ENCODE measurements around the gene KCNMB3.
"Not testable (repeated sequence)": the region's sequence is repeated elsewhere in the genome, so short reads cannot be mapped to it uniquely, and the experiment has no call there.

KCNMB3 gene

DNA sequence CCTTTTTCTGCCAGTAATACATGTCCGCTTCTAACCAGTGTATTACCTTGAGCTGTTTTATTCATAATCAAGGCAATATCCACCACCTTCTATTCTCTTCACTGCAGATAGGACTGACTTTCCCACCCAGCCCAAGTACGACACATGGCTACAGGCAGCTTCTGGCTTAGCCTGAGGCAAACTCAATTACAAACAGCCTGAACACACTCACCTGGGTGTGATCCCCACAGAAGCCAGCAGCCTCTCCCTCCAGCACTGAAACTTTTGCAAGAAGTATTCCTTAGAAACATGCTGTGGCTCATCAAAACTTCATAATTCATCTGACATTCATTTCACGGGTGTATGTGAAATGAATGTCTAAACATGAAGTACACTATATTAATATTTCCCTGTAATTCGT, 13.5 kb upstream of the KCNMB3 start:
- no peak for DNase-seq (ENCODE audit: low read depth in 2 of 3, low spot score in 1 of 3)

DNA sequence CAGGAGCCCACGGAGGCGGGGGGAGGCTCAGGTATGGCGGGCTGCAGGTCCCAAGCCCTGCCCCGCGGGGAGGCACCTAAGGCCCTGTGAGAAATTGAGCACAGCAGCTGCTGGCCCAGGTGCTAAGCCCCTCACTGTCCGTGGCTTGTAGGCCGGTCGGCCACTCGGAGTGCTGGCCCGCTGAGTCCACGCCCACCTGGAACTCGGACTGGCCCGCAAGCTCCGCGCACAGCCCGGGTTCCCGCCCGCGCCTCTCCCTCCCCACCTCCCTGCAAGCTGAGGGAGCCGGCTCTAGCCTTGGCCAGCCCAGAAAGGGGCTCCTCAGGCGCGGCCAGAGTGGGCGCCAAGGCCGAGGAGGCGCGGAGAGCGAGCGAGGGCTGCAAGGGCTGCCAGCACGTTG, 12.2 kb upstream of the KCNMB3 start:
- DNase-seq (ENCODE audit: low read depth in 2 of 3, low spot score in 1 of 3) = no peak

DNA sequence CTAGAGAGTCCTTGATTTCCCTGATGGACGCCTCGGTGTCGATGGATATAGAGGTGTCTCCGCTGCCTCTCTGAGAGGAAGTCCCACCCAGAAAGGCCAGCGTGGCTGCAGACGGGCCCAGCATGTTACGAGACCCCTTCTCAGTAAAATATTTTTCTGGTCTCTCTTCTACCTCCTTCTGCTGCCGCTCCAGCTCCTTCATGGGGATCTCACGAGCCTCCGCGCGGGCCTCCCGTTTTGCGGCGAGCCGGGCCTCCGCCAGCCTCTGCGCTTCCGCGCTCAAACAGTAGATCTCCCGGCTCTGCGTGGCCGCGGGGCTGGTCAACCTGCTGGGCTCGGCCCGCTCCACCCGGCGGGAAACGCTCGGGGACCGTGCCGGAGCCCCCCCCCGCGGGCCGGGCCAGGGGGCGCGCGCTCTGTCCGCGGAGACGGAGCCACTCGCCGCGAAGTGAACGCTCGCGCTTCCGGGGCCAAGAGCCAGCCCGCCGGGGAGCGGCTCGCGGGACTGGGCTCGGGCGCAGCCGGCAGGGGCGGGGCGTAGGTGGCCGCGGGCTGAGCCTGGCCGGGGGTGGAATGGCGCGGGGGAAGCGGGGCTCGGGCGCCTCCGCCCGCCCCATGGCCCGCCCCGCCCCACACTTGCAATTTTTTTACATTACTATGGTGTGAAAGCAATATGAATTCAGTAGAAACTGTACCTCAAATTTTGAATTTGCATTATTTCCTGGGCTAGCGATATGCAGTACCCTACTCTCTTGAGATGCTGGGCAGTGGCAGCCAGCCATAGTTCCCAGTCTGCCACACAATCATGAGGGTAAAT, 10.2 kb upstream of the KCNMB3 start:
- peak; percentile 29 to 67 (median 34) for DNase-seq (ENCODE audit: low read depth in 2 of 3, low spot score in 1 of 3)

- not testable (repeated sequence) for DNase-seq (ENCODE audit: low read depth in 2 of 3, low spot score in 1 of 3)
Observed at GRCh38 chr3:179259959-179260756, 9.2 kb upstream of the KCNMB3 start.

GRCh38 chr3:179258820-179259219, 7.9 kb upstream of the KCNMB3 start:
- no peak for DNase-seq (ENCODE audit: low read depth in 2 of 3, low spot score in 1 of 3)

DNA sequence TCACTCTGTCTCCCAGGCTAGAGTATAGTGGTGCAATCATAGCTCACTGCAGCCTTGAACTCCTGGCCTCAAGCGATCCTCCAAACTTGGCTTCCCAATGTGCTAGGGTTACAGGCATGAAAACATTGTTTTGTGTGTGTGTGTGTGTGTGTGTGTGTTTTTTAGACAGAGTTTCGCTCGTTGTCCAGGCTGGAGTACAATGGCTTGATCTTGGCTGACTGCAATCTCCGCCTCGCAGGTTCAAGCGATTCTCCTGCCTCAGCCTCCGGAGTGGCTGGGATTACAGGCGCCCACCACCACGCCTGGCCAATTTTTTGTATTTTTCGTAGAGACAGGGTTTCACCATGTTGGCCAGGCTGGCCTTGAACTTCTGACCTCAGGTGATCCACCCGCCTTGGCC, 6.8 kb upstream of the KCNMB3 start:
- not testable (repeated sequence) for DNase-seq (ENCODE audit: low read depth in 2 of 3, low spot score in 1 of 3)

- no peak for DNase-seq (ENCODE audit: low read depth in 2 of 3, low spot score in 1 of 3)
Observed at GRCh38 chr3:179256813-179257212, 5.9 kb upstream of the KCNMB3 start.

DNA sequence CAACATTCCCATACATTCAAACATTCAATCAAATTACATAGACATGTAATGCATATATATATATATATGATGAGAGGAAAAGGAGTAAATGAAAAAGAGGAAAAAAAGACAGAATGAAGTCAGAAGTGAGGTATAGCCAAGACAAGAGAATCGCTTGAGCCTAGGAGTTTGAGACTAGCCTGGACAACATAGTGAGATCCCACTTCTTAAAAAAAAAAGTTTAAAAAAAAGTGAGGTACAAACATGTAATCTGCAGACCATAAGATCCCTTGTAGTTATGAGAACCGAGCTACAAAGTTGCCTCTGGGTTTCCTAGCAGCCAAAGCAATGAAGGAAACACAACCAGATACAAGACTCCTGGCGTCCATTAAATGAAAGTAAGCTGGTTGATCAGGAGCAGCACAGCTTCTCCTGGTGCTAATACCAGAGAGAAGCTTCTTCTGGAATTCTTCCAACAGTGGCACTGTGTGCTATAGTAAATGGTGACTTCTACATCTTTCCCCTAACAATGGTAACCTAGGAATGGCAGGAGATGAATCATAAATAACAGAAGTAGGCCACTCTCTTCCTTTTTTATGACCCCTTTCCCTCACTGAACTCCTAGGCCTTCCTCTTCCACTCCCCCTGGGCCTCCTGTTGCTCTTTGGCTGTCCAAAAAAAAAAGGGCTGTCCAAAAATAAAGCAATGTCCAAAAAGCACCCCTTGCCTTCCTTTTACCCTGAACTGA, 3.5 kb downstream of the KCNMB3 start:
- no peak for DNase-seq (ENCODE audit: low read depth in 2 of 3, low spot score in 1 of 3)

DNA sequence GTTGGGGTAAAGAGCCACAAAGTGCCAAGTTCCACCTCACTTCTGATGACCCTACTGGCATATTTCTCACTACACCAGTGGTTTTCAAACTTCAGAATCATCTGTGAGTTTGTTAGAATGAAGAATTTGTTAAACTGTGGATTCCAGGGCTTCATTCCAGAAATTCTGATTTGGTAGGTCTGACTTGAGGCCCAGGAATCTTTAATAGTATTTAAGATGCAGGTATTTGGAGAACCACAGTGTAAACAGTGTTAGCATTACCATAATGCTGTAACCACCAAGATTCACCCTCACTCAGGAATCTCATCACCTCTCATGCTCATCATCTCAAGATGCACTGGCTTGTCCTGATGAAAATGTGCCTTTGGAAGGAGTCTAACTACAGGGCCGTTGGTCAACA, 6.0 kb downstream of the KCNMB3 start:
- no peak for DNase-seq (ENCODE audit: low read depth in 2 of 3, low spot score in 1 of 3)

- DNase-seq (ENCODE audit: low read depth in 2 of 3, low spot score in 1 of 3) = not testable (repeated sequence)
Observed at GRCh38 chr3:179242859-179243258, 8.1 kb downstream of the KCNMB3 start.

- DNase-seq (ENCODE audit: low read depth in 2 of 3, low spot score in 1 of 3) = not testable (repeated sequence)
Observed at GRCh38 chr3:179240299-179240698, 10.6 kb downstream of the KCNMB3 start.

- DNase-seq (ENCODE audit: low read depth in 2 of 3, low spot score in 1 of 3) = no peak
Observed at GRCh38 chr3:179236669-179237301, 14.1 kb downstream of the KCNMB3 start.

DNA sequence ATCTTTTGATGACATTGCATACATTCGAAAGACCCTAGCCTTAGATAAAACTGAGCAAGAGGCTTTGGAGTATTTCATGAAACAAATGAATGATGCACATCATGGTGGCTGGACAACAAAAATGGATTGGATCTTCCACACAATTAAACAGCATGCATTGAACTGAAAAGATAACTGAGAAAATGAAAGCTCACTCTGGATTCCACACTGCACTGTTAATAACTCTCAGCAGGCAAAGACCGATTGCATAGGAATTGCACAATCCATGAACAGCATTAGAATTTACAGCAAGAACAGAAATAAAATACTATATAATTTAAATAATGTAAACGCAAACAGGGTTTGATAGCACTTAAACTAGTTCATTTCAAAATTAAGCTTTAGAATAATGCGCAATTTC, 16.7 kb downstream of the KCNMB3 start:
- DNase-seq (ENCODE audit: low read depth in 2 of 3, low spot score in 1 of 3) = no peak

DNA sequence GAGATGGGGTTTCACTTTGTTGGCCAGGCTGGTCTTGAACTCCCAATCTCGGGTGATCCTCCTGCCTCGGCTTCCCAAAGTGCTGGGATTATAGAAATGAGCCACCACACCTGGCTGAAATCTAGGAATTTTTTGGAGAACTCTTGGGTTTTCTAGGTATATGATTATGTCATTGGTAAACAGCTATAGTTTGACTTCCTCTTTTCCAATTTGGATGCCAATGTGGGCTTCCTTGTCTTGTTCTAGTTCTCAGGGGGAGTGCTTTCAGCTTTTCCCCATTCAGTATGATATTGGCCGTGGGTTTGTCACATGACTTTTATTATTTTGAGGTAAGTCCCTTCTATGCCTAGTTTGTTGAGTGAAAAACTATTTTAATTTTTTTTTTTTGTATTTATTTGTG, 17.9 kb downstream of the KCNMB3 start:
- DNase-seq (ENCODE audit: low read depth in 2 of 3, low spot score in 1 of 3) = no peak

DNA sequence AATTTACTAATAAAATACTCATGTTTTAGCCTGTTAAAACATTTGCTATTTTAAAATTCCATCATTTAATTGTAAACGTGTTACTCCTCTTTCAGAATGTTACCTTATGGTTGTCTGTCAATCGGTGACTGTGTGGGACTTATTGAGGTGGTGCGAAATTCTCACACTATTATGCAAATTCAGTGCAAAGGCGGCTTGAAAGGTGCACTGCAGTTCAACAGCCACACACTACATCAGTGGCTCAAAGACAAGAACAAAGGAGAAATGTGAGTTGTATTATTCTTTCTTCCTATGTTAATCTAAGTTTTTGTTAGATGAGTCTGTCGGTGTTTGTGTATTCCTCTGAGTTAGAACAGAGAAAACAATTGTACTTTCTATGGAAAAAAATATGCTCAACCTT, 21.7 kb downstream of the KCNMB3 start:
- DNase-seq (ENCODE audit: low read depth in 2 of 3, low spot score in 1 of 3) = no peak

- DNase-seq (ENCODE audit: low read depth in 2 of 3, low spot score in 1 of 3) = no peak
Observed at GRCh38 chr3:179227349-179227748, 23.6 kb downstream of the KCNMB3 start.

- DNase-seq (ENCODE audit: low read depth in 2 of 3, low spot score in 1 of 3) = no peak
Observed at GRCh38 chr3:179224584-179224983, 26.3 kb downstream of the KCNMB3 start.

GRCh38 chr3:179223548-179223947, 27.4 kb downstream of the KCNMB3 start:
- DNase-seq (ENCODE audit: low read depth in 2 of 3, low spot score in 1 of 3) = no peak

DNA sequence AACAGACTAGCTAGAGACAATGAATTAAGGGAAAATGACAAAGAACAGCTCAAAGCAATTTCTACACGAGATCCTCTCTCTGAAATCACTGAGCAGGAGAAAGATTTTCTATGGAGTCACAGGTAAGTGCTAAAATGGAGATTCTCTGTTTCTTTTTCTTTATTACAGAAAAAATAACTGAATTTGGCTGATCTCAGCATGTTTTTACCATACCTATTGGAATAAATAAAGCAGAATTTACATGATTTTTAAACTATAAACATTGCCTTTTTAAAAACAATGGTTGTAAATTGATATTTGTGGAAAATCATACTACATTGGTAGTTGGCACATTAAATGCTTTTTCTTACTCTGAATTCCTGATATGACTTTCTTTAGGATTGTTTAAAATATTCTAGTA, 32.7 kb downstream of the KCNMB3 start:
- not testable (repeated sequence) for DNase-seq (ENCODE audit: low read depth in 2 of 3, low spot score in 1 of 3)

GRCh38 chr3:179215550-179215949, 35.4 kb downstream of the KCNMB3 start:
- not testable (repeated sequence) for DNase-seq (ENCODE audit: low read depth in 2 of 3, low spot score in 1 of 3)

GRCh38 chr3:179200790-179201189, 50.1 kb downstream of the KCNMB3 start:
- DNase-seq (ENCODE audit: low read depth in 2 of 3, low spot score in 1 of 3) = no peak

Measured in stimulated activated CD4-positive, alpha-beta T cell treated with anti-CD3 and anti-CD28 coated beads, Interleukin-12 subunit alpha, Interleukin-12 subunit beta, amount 100 ng/mL, for 48 hours (primary cell).